K562 (cell line): ENCODE data around the gene PRF1. TPM values are rescaled to one million over a fixed set of nuclear protein-coding genes. Genes with fewer than 3 reads are reported as not detected.

Experiments
- ARID3B ChIP-seq: fragments of 250-450 bp; sonication (Bioruptor Pico); IDR thresholded peaks from 2 replicates; pipeline ENCODE4 v1.4.0; 2020; ENCODE audit warnings: borderline replicate concordance
- BCOR ChIP-seq: fragments of 450-650 bp; IDR thresholded peaks from 2 replicates; pipeline ENCODE4 v1.6.1; 2016
- DACH1 ChIP-seq: fragments of 450-650 bp; IDR thresholded peaks from 2 replicates; pipeline ENCODE4 v1.6.1; 2018; ENCODE audit not compliant: partially characterized antibody
- EHMT2 ChIP-seq: fragments of 450-650 bp; IDR thresholded peaks from 2 replicates; pipeline ENCODE4 v1.6.1; 2018; ENCODE audit warnings: antibody characterized with exemption
- ELF2 ChIP-seq: fragments of 250-450 bp; sonication (Bioruptor Pico); IDR thresholded peaks from 2 replicates; pipeline ENCODE4 v1.5.0; 2021; ENCODE audit warnings: mild to moderate bottlenecking
- FOXO4 ChIP-seq: fragments of 450-650 bp; formaldehyde crosslinking; IDR thresholded peaks from 2 replicates; pipeline ENCODE4 v1.4.0; 2020; ENCODE audit warnings: mild to moderate bottlenecking, moderate library complexity
- HBP1 ChIP-seq: fragments of 450-650 bp; formaldehyde crosslinking; IDR thresholded peaks from 2 replicates; pipeline ENCODE4 v1.4.0; 2022; ENCODE audit warnings: missing genetic modification characterization
- JUND ChIP-seq, 2 experiments: IDR thresholded peaks; 2 replicates in 1 of 2; 3 replicates in 1 of 2; pipeline ENCODE4 v1.6.1; 2011; ENCODE audit warnings: borderline replicate concordance in 2 of 2, low read depth in 2 of 2, low read length in 2 of 2, improper control_type of control experiment in 1 of 2, missing biosample characterization in 1 of 2, missing genetic modification characterization in 1 of 2, missing genetic modification reagents in 1 of 2
- PHF20 ChIP-seq: fragments of 450-650 bp; IDR thresholded peaks from 2 replicates; pipeline ENCODE4 v1.6.1; 2018; ENCODE audit not compliant: partially characterized antibody
- POLR2A ChIP-seq: fragments of 450-650 bp; conservative IDR thresholded peaks from 2 replicates; pipeline ENCODE4 v1.6.1; 2016
- POLR3G ChIP-seq: IDR thresholded peaks from 2 replicates; pipeline ENCODE4 v1.6.1; 2011; ENCODE audit not compliant: insufficient read length, insufficient replicate concordance; ENCODE audit errors: extremely low read depth
- TAF7 ChIP-seq: fragments of 450-650 bp; IDR thresholded peaks from 2 replicates; pipeline ENCODE4 v1.6.1; 2016; ENCODE audit warnings: missing genetic modification characterization, missing compliant biosample characterization
- ZBTB1 ChIP-seq: sonication (generic); formaldehyde crosslinking; IDR thresholded peaks from 2 replicates; pipeline ENCODE4 v1.8.1; 2023; ENCODE audit warnings: missing genetic modification reagents, low read depth, mild to moderate bottlenecking, borderline replicate concordance
- ZFP1 ChIP-seq: fragments of 450-650 bp; formaldehyde crosslinking; IDR thresholded peaks from 2 replicates; pipeline ENCODE4 v1.4.0; 2020; ENCODE audit warnings: mild to moderate bottlenecking, mixed read lengths
- ZNF134 ChIP-seq: fragments of 250-450 bp; sonication (Bioruptor Pico); conservative IDR thresholded peaks from 2 replicates; pipeline ENCODE4 v1.4.0; 2020
- ZNF3 ChIP-seq: fragments of 250-450 bp; sonication (Bioruptor Pico); IDR thresholded peaks from 2 replicates; pipeline ENCODE4 v1.5.0; 2021; ENCODE audit warnings: mild to moderate bottlenecking, moderate library complexity
- ZNF778 ChIP-seq: fragments of 450-650 bp; formaldehyde crosslinking; IDR thresholded peaks from 2 replicates; pipeline ENCODE4 v1.4.0; 2020; ENCODE audit warnings: mild to moderate bottlenecking, moderate library complexity
- polyA plus RNA-seq, 8 experiments: library from polyadenylated mRNA; depleted of rRNA in 4 of 8; stranded (reverse) in 5 of 8; unstranded in 3 of 8; fragments of >200 nt; fragmentation: Nextera tagmentation in 2 of 8; fragmentation: Illumina TruSeq in 1 of 8; extraction: Ambion mirVana in 2 of 8; extraction: Trizol in 1 of 8; gene quantifications; 2 replicates each; pipeline versions ENCODE4 v1.2.1 to v1.2.3, GENCODE V29; 2011 to 2014; ENCODE audit warnings: inconsistent platforms in 1 of 8, missing spikeins in 1 of 8
- total RNA-seq, 7 experiments: library from RNA; depleted of rRNA in 6 of 7; stranded (reverse); fragments of >200 nt in 6 of 7; fragmentation: Illumina TruSeq in 2 of 7; extraction: Trizol in 2 of 7; gene quantifications; 2 replicates each; pipeline versions ENCODE4 v1.2.1 to v1.2.3, GENCODE V29; 2011 to 2021; ENCODE audit warnings: low replicate concordance in 1 of 7
- TF ChIP-seq, protein P1 (sequence below): fragments of 450-650 bp; IDR thresholded peaks from 2 replicates; pipeline ENCODE4 v1.7.0; 2016; ENCODE audit warnings: borderline replicate concordance
- TF ChIP-seq, protein P2 (sequence below), 2 experiments: fragments of 450-650 bp; conservative IDR thresholded peaks; 2 replicates each; pipeline ENCODE4 v1.6.1; 2017; ENCODE audit warnings: mild to moderate bottlenecking in 2 of 2, moderate library complexity in 2 of 2

Gene PRF1
- total and polyA plus RNA-seq, 9 of the 15 experiments (the other 6 are each of a cell fraction or from before 2014, with no cell fraction given): 3.8 to 8.6 (median 6.3) TPM

DNA sequence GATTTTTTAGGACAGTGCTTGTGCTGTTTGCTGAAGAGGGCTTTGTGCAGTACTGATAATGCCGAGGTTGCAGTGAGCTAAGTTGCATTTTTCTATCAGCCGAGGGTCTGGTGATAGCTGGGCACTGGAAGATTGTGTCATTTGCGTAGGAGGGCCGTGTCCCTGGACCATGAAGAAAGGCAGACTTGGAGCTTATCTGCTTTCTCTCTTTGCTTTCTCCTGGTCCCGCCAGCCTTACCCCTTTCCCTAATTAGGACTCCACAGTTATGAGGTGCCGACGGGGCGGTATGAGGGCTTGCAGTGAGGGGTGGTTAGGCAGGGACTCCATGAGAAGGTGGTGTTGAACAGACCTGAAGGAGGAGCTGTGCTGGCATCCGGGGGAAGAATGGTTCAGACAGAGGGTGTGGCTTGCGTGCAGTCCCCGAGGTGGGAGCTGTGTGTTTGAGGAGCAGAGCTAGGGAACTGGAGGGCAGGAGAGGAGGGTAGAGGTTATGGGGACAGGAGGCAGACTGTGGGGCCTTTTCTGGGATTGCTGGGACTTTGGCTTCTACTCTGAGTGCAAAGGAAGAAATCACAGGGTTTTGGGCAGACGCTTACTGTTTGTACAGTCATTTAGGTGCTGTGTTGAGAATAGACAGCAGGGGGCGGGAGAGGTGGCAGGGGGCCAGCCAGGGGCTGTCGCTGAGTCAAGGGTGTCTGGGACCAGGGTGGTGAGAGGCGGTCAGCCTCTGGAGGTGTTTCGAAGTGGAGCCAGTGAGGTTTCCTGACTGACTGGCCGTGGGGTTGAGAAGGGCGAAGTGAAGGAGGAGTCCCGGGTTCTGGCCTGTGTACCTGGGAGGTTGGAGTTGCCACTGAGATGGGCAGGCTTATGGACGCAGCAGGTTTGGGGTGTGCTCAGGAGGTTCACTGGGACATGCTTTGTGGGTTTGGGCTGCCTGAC is 43.4 kb downstream of the PRF1 start (continued):
- peak; percentile 51; the same call in 1 of the 2 replicates for TF ChIP-seq FOXO4 (CRISPR knock-in tag)
- TF ChIP-seq JUND (IDR thresholded peaks at IDR 0.05; ENCODE audit: borderline replicate concordance, low read depth, low read length): peak; percentile 88
- TF ChIP-seq JUND (tag; IDR thresholded peaks at IDR 0.05; ENCODE audit: borderline replicate concordance, low read depth, low read length): peak; percentile 59; the same call in 1 of the 3 replicates
- peak; percentile 50; the same call in 1 of the 2 replicates for TF ChIP-seq ELF2
- TF ChIP-seq ZNF134 (CRISPR knock-in tag): peak; percentile 32; the same call in 1 of the 2 replicates
- peak; percentile 29; the same call in 1 of the 2 replicates for TF ChIP-seq TAF7
- no peak for TF ChIP-seq POLR3G
- 0 out of 2 replicates have a peak, but pooled peaks have one; percentile 45 for TF ChIP-seq ARID3B
- peak; percentile 23 for TF ChIP-seq DACH1
- TF ChIP-seq ZFP1 (CRISPR knock-in tag): peak; percentile 35; the same call in 1 of the 2 replicates
- TF ChIP-seq POLR2A: no peak
- TF ChIP-seq, protein P1, sequence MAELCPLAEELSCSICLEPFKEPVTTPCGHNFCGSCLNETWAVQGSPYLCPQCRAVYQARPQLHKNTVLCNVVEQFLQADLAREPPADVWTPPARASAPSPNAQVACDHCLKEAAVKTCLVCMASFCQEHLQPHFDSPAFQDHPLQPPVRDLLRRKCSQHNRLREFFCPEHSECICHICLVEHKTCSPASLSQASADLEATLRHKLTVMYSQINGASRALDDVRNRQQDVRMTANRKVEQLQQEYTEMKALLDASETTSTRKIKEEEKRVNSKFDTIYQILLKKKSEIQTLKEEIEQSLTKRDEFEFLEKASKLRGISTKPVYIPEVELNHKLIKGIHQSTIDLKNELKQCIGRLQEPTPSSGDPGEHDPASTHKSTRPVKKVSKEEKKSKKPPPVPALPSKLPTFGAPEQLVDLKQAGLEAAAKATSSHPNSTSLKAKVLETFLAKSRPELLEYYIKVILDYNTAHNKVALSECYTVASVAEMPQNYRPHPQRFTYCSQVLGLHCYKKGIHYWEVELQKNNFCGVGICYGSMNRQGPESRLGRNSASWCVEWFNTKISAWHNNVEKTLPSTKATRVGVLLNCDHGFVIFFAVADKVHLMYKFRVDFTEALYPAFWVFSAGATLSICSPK: no peak
- TF ChIP-seq, protein P2, sequence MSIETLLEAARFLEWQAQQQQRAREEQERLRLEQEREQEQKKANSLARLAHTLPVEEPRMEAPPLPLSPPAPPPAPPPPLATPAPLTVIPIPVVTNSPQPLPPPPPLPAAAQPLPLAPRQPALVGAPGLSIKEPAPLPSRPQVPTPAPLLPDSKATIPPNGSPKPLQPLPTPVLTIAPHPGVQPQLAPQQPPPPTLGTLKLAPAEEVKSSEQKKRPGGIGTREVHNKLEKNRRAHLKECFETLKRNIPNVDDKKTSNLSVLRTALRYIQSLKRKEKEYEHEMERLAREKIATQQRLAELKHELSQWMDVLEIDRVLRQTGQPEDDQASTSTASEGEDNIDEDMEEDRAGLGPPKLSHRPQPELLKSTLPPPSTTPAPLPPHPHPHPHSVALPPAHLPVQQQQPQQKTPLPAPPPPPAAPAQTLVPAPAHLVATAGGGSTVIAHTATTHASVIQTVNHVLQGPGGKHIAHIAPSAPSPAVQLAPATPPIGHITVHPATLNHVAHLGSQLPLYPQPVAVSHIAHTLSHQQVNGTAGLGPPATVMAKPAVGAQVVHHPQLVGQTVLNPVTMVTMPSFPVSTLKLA (conservative IDR thresholded peaks at IDR 0.05): peak in 1 of 2 experiments; percentile 72; a peak in 2 of 4 replicates
- no peak for TF ChIP-seq ZNF778 (CRISPR knock-in tag)
- TF ChIP-seq EHMT2: peak; percentile 67; the same call in 1 of the 2 replicates
- TF ChIP-seq ZBTB1 (CRISPR knock-in tag): peak; percentile 39; the same call in 1 of the 2 replicates
- peak; percentile 16 for TF ChIP-seq PHF20
- no peak for TF ChIP-seq ZNF3 (CRISPR knock-in tag)
- TF ChIP-seq BCOR: peak; percentile 57; the same call in 1 of the 2 replicates
- TF ChIP-seq HBP1: peak; percentile 81
